HCT116 (cell line): ENCODE data around the gene CD63.

Experiments
- CTCF ChIP-seq, 3 experiments: fragments of 200-600 bp in 1 of 3; sonication (generic) in 1 of 3; IDR thresholded peaks in 2 of 3; conservative IDR thresholded peaks in 1 of 3; 2 replicates each; pipeline ENCODE4 v1.5.1; 2012 to 2017; ENCODE audit warnings: low read depth in 2 of 3, low read length in 2 of 3, antibody characterized with exemption in 1 of 3, borderline replicate concordance in 1 of 3, control low read depth in 1 of 3, mild to moderate bottlenecking in 1 of 3, mixed read lengths in 1 of 3, mixed run types in 1 of 3, moderate library complexity in 1 of 3; ENCODE audit not compliant: insufficient read depth in 1 of 3
- MAX ChIP-seq: IDR thresholded peaks from 2 replicates; pipeline ENCODE4 v1.6.1; 2012
- POLR2A ChIP-seq: IDR thresholded peaks from 2 replicates; pipeline ENCODE4 v1.7.0; 2011; ENCODE audit warnings: borderline replicate concordance; ENCODE audit not compliant: insufficient read depth, insufficient read length; ENCODE audit errors: extremely low read depth
- POLR2AphosphoS5 ChIP-seq: IDR thresholded peaks from 2 replicates; pipeline ENCODE4 v1.6.1; 2011; ENCODE audit warnings: mild to moderate bottlenecking, low read depth, low read length, moderate library complexity
- RAD21 ChIP-seq: IDR thresholded peaks from 2 replicates; pipeline ENCODE4 v1.6.1; 2012; ENCODE audit warnings: low read depth, mild to moderate bottlenecking
- SIN3A ChIP-seq: IDR thresholded peaks from 2 replicates; pipeline ENCODE4 v1.6.1; 2012; ENCODE audit warnings: low read depth

GRCh38 chr12:55777856-55778255 is 49.0 kb upstream of the CD63 start:
- TF ChIP-seq MAX: no peak
- TF ChIP-seq POLR2A: no peak
- no peak for TF ChIP-seq CTCF (IDR thresholded peaks at IDR 0.05 in 2 of 3, conservative IDR thresholded peaks at IDR 0.05 in 1 of 3; ENCODE audit: borderline replicate concordance in 1 of 3, insufficient read depth in 1 of 3, low read depth in 2 of 3, low read length in 2 of 3)
- TF ChIP-seq RAD21: no peak
- TF ChIP-seq POLR2AphosphoS5: no peak
- TF ChIP-seq SIN3A: no peak
